HepG2 (cell line): ENCODE data around the gene STAP2. TPM values are rescaled to one million over a fixed set of nuclear protein-coding genes. Genes with fewer than 3 reads are reported as not detected.

Experiments used
- CTCF ChIP-seq: sonication (generic); formaldehyde crosslinking; IDR thresholded peaks from 2 replicates; pipeline ENCODE4 v1.5.0; 2020; ENCODE audit warnings: mild to moderate bottlenecking, missing genetic modification reagents, moderate library complexity
- HMGXB4 ChIP-seq, 2 experiments: sonication (generic) in 1 of 2; formaldehyde crosslinking in 1 of 2; IDR thresholded peaks; 2 replicates each; pipeline versions ENCODE4 v1.4.0 to v1.6.1; 2018 to 2020; ENCODE audit warnings: missing genetic modification reagents in 2 of 2, borderline replicate concordance in 1 of 2, low read depth in 1 of 2, mild to moderate bottlenecking in 1 of 2, missing biosample characterization in 1 of 2
- KLF6 ChIP-seq: IDR thresholded peaks from 2 replicates; pipeline ENCODE4 v1.8.0; 2016; ENCODE audit warnings: missing biosample characterization, missing genetic modification reagents
- NR2F2 ChIP-seq: IDR thresholded peaks from 2 replicates; pipeline ENCODE4 v1.6.1; 2012; ENCODE audit warnings: low read depth, inconsistent platforms, borderline replicate concordance
- THAP11 ChIP-seq: IDR thresholded peaks from 2 replicates; pipeline ENCODE4 v1.6.1; 2016; ENCODE audit warnings: missing biosample characterization, missing genetic modification reagents
- ZBTB3 ChIP-seq: sonication (generic); formaldehyde crosslinking; IDR thresholded peaks from 2 replicates; pipeline ENCODE4 v1.4.0; 2020; ENCODE audit warnings: low read depth, mild to moderate bottlenecking, moderate library complexity, missing genetic modification reagents, borderline replicate concordance
- ZNF275 ChIP-seq: sonication (generic); formaldehyde crosslinking; IDR thresholded peaks from 2 replicates; pipeline ENCODE4 v1.8.0; 2022; ENCODE audit warnings: missing genetic modification reagents, mild to moderate bottlenecking, inconsistent platforms, borderline replicate concordance
- ZNF382 ChIP-seq: sonication (generic); formaldehyde crosslinking; IDR thresholded peaks from 2 replicates; pipeline ENCODE4 v1.5.0; 2020; ENCODE audit warnings: missing genetic modification reagents, mild to moderate bottlenecking, borderline replicate concordance
- ZNF441 ChIP-seq: sonication (generic); formaldehyde crosslinking; IDR thresholded peaks from 2 replicates; pipeline ENCODE4 v1.7.0; 2021; ENCODE audit warnings: missing genetic modification reagents, borderline replicate concordance
- ZNF792 ChIP-seq: IDR thresholded peaks from 2 replicates; pipeline ENCODE4 v1.6.1; 2016
- polyA plus RNA-seq, 8 experiments: library from polyadenylated mRNA; depleted of rRNA in 3 of 8; stranded (reverse) in 7 of 8; unstranded in 1 of 8; fragments of >200 nt; fragmentation: Illumina TruSeq in 4 of 8; extraction: Trizol in 4 of 8; gene quantifications; 2 replicates each; pipeline versions ENCODE4 v1.2.1 to v1.2.3, GENCODE V29; 2011 to 2016; ENCODE audit warnings: low read depth in 4 of 8, missing spikeins in 1 of 8, mixed read lengths in 1 of 8; ENCODE audit not compliant: insufficient read depth in 1 of 8
- total RNA-seq, 5 experiments: library from RNA; depleted of rRNA; stranded (reverse); fragments of >200 nt; fragmentation: Illumina TruSeq; extraction: Trizol; gene quantifications; 2 replicates each; pipeline ENCODE4 v1.2.3, GENCODE V29; 2016; ENCODE audit warnings: low read depth in 1 of 5

The STAP2 gene
- total and polyA plus RNA-seq, 2 of the 13 experiments (the other 11 are each of a cell fraction or from before 2014, with no cell fraction given) = 39.0 to 43.7 TPM

- TF ChIP-seq CTCF (CRISPR knock-in tag) = no peak
- TF ChIP-seq ZNF792 (CRISPR knock-in tag) = no peak
- TF ChIP-seq ZBTB3 (CRISPR knock-in tag) = no peak
- no peak for TF ChIP-seq NR2F2
- no peak for TF ChIP-seq HMGXB4 (CRISPR knock-in tag; IDR thresholded peaks at IDR 0.05; ENCODE audit: borderline replicate concordance in 1 of 2, low read depth in 1 of 2)
- no peak for TF ChIP-seq ZNF441 (CRISPR knock-in tag)
- no peak for TF ChIP-seq KLF6
- no peak for TF ChIP-seq ZNF275
- TF ChIP-seq ZNF382 (CRISPR knock-in tag) = no peak
- no peak for TF ChIP-seq THAP11
These were observed 59.4 kb downstream of the STAP2 start (continued) for GRCh38 chr19:4279267-4279529.
